Sciatic nerve (tissue), 2 donors: ENCODE data around the gene ARVCF. TPM values are rescaled to one million over a fixed set of nuclear protein-coding genes. Genes with fewer than 3 reads are reported as not detected.
A peak's percentile ranks its signal among the peaks of the same experiment; 100 is the strongest.

Experiments
- ATAC-seq: fragments of 200-7000 bp; cut with Tn5 transposase; one replicate; pipeline ENCODE4 v1.9.1; 2020; ENCODE audit warnings: mild to moderate bottlenecking, moderate library complexity
- DNase-seq: peaks from one replicate; pipeline ENCODE4 v3.0.0-alpha.2; 2020; ENCODE audit warnings: low spot score
- intact Hi-C: fragments of 100-400 bp; cut with DNase I; formaldehyde crosslinking; loops from one replicate; pipeline ENCODE4 v1.14.2; 2022
- total RNA-seq: library from RNA; stranded (reverse); fragmentation: NEBNext Ultra II Directional; extraction: Animal tissue kit (Norgen Biotek cat#: 25700); gene quantifications from one replicate; pipeline ENCODE4 v1.2.1, GENCODE V29; 2021
- donor health status: DM: no; HTN: no; CAD: no.
- donor health status: DM: no; HTN: no; CAD: no.

Gene ARVCF
- total RNA-seq, 1 donor from 2014 or later, result 59.4 TPM

DNA sequence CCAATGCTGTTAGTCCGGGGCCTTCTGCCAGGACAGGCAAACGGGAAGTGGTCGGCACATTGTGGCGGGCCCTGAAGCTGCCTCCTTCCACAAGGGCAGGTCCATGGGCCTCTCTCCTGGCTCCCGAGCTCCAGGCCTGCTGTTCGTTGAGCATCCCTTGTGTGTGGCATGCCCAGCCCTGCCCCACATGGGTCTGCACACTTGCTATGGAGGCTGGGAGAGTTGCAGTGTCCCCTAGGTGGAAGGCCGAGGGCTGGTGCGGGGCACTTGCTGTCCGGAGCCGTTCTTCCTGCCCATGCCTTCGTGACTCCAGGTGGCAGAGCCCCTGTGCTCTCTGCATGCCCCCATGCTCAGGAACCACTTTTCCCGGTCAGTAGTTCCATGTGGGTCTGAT is 37.4 kb upstream of the ARVCF start:
- intact Hi-C loops, result no loop called here

DNA sequence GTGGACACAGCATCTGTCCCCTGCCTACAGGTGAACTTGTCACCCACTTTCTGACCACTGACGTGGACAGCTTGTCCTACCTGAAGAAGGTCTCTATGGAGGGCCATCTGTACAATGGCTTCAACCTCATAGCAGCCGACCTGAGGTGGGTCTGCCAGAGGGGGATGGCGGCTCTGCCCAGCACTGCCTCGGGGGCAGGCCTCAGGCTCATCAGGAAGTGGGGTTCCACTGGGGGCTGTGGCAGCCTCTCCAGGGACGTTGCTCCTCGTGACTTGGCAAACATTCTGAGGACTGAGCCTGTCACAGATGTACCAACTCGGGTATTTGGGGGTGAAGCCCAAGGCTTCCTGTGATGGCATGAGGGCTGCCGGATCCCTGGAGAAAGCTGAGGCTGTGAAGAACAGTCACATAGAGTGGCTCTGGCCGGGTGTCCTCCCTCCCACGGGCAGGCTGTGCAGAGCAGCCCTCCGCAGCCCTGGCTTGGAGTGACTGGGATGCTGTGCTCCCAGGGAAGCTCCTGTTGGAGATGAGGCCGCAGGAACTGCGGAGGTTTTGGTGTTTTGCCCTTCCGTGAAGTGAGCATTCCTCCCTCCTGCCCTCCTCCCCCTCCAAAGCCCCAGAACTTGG is 36.9 kb upstream of the ARVCF start:
- no peak for ATAC-seq
- DNase-seq, result no peak
- intact Hi-C loops, result no loop called here

More for the DNA sequence above, 37.4 kb upstream of the ARVCF start:
- ATAC-seq, result no peak
- no peak for DNase-seq

DNA sequence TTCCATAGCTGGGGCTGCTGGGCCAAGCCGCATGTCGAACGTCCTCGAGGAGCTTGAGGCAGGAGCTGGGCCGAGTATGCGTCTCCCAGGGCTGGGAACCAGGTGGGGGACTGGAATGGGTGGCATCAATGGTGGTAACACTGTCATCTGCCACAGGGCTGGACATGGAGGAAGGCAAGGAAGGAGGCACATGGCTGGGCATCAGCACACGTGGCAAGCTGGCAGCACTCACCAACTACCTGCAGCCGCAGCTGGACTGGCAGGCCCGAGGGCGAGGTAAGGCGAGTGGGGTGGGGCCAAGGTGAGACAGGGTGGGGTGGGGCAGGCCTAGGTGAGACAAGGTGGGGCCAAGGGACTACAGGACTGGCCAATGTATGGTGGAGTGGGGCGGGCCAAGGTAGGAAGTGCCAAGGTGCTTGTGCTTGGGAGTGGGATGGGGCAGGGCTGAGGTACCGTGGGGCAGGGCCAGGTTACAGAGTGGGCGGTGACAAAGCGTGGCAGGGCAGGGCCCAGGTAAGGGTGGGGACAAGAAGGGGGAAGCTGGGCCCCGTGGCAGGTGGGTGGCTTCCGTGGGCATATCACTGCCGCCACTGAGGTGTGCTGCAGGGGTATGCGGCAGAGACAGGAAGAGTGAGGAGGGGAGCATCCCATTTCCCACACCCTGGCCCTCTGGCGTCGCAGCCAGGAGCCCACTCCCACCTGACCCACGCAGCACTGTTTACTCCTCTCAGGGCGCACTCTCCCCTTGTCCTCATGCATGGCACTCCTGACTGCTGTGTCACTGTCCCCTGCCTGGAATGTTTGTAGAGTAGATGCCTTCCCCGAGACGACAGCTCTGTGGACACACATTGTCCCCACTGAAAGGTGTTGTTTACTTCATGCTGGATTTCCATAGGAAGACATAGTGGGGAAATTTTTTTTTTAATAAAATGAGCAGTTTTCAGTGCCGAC is 36.0 kb upstream of the ARVCF start:
- intact Hi-C loops, result no loop called here
- no peak for DNase-seq
- ATAC-seq, result peak; percentile 28

DNA sequence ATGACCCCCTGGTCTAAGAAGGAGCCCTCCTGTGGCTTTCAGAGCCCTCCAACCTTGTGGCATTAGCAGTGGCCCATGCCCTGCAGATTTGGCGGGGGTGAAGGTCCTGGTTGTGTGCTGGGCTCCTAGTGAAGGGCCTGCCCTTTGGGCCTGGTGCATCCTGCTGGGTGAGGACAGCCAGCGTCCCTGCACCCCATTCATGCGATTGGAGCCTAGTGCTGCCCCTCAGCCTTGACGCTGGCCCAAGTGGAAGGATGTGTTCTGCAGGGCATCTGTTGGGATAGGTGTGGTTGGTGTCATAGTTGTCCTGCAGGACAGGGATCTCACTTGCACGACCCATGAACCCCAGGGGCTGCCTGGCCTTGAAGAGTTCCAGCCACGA is 35.3 kb upstream of the ARVCF start:
- DNase-seq (no peak), ATAC-seq (no peak)
- intact Hi-C loops, result no loop called here

DNA sequence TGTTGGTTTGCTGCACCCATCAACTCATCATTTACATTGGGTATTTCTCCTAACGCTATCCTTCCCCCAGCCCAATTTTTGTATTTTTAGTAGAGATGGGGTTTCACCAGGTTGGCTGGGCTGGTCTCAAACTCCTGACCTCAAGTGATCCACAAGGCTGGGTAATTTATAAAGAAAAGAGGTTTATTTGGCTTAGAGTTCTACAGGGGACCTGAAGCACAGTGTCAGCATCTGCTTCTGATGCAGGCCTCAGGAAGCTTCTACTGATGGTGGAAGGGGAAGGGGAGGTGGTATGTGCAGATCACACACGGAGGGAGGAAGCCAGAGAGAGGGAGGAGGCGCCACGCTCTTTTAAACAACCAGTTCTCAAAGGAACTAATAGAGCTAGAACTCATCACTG is 30.1 kb upstream of the ARVCF start:
- DNase-seq (no peak), ATAC-seq (no peak)
- intact Hi-C loops, result no loop called here

DNA sequence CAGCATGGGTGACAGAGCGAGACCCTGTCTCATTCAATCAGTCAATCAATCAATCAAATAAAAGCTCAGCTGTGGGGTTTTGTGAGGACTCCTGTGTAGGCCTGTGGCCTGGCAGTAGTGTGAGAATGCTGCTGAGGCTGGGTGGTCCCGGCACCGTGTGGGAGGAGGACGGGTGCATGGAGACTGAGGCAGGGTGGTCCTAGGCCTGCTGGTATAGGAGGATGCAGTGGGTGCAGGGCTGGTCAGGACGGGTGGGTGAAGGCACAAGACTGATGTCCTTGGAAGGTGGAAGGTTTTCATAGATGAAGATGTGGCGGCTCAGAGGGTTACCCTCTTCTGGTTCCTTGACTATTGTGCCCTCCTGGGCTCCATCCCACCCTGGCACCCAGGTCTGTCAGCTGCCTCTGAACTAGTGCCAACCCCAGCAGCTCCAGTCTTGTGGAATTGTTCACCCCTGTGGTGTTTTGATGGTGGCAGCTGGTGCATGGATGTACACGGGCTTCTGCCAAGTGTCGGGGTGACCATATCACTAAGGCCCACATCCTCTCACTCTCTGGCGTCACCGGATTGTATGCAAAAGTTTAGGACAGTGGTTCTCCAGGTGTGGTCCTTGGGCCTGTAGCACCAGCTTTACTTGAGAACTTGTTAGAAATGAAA is 28.0 kb upstream of the ARVCF start:
- ATAC-seq, result no peak
- DNase-seq, result no peak
- intact Hi-C loops, result loop anchor here (2.0 kb wide), 1 partner anchor 26 kb away; no protein-coding TSS in a partner anchor

DNA sequence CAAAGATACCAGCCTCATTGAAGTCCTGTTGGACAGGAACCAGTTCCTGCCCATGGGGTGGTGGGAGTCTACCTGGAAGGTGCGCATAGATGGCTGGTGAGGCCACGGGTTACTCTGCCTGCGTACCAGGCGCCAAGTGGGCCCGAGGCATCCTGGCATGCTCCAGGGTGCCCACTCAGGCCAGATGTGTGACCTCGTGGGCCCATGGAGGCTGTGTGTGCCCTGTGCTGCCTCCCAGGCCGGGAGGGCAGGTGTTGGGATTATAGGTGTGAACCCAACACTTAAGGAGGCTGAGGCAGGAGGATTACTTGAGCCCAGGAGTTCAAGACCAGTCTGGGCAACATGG is 27.3 kb upstream of the ARVCF start:
- intact Hi-C loops, result loop anchor here (2.0 kb wide), 1 partner anchor 25 kb away; no protein-coding TSS in a partner anchor
- DNase-seq (no peak), ATAC-seq (no peak)

DNA sequence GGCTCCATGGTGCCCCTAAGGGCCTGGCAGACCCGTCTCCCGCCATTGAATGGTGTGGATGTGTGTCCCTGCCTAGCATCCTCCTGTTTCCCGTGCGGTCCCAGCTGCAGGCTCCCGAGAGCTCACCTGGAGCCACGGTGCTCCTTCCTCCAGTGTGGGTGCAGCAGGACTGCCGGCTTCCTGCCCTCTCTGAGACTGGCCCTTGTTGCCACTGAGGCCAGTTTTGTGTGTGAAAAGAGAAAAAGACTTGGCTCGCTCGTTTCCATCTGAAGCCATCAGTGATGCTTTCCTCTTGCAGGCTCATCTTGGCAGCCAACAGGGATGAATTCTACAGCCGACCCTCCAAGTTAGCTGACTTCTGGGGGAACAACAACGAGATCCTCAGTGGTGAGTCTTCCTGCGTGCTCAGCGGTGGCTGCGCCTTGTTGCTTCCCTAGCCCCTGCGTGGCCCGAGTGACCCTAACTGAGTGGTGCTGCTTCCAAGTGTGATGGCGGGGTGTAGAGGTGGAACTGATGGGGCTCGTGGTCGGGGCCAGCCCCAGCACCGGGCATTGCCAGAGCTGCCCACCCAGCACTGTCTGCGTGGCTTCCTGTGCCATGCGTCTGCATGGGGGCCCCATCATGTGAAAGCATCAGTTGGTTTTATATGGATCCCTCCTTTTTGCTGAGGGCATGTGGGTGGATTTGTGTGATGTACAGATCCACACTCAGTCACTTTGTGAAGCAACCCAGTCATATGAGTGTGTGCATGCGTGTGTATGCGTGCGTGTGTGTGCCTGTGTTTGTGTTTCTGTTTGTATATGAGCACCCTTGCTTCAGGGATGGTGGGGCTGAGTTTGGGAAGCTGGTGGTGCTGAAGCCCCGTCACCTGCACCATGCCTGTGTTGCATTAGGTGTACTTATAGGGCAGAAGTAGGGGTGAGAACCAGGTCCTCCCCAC is 26.7 kb upstream of the ARVCF start:
- ATAC-seq, result no peak
- intact Hi-C loops, result no loop called here
- no peak for DNase-seq

DNA sequence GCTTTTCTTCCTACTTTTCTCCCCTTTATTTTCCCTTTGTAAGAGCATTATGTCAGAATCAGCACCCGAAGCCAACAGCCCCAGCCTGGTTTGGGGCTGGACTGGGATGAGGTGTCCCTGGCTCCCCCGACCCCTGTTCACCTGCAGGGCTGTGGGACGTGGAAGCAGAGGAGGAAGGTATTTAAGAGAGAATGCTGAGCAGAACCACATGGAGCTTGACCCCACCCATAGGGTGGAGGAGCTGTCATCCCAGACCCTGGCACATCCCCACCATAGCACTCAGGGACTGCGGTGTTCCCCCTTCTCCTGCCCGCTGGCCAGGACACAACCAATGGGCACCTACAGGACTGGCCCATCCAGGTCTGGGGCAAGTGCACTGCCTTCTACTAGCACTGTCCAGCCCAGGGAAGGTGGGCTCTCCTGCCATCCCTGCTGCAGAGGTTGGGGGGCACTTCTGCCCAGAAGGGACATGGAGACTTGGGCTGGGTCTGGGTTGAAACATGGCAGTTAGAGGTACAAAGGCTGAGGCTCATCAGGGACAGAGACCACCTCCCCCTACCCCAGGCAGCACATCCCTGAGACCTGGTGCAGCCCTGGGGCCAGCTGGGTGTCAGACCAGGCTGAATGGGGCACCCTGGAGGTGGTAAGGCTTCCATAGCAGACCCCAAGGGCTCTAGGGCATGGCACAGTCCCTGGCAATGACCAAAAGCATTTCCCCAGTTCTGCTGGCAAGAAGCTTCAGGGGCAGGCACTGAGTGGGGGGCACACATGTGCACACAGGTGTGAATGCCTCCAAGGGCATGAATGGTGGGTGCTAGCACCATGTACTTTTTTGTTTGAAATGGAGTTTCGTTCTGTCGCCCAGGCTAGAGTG is 23.9 kb upstream of the ARVCF start:
- intact Hi-C loops, result no loop called here
- no peak for ATAC-seq
- DNase-seq, result no peak

DNA sequence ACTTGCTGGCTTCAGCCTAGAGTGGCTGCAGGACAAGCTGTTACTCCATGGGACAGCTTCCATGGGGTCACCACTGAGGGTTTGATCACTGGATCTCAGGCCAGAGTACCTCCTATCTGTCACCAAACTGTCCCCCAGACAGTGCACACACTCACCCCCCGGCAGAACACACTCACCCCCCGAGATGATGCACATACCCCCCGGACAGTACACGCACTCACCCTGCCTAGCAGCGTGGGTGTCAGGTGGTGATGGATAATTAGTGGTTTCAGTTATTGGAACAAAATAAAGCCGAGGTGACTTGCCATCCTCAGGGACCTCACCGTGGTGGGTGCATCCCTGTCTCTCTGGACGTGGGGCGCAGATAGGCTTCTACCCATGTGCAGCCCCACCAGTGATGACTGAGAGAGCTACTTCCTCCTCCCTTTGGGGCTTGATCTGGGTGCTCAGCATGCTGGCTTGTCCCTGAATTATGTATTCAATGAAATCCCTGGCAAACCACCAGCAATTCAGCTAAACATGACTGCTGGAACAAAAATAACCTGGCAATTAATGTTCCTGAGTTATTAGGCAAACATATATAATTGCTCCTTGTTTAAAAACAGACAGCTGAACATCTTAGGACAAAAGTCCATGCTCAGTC is 23.2 kb upstream of the ARVCF start:
- intact Hi-C loops, result no loop called here
- no peak for DNase-seq
- no peak for ATAC-seq

DNA sequence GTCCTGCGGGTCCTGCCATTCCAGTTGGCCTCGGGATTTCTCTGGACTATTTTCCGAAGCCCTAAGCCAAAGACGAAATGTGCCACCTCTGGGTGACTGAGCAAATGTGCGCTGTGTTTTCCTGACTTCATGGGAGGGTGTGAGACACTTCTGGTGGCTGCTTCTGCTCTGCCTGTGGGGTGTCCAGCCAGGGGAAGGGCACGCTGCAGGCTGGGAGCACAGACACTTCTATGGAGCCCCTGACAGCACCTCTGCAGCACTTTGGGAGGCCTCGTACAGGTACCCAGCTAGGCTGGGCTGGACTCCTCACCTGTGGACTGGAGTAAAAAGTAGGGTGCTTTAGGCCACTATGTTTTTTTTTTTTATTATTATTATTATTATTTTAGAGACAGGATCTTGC is 22.0 kb upstream of the ARVCF start:
- no peak for ATAC-seq
- DNase-seq, result no peak
- intact Hi-C loops, result no loop called here

DNA sequence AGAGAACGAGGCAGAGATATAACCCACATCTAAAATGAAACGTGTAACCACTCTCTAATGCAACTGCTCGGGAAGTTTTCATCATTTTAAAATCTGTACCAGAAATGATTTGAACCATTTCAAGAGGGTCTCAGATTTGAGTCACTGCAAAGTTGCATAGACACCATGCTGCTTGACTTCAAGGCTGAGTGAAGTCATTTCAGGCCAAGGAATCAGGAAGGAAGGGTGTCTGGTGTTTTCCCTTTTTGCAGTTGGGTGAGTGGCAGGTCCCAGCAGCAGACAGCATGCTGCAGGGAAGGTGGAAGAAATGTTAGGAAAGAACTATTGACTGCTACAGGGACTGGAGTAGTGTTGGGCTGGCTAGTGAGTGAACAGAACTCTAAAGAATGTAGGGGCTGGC is 20.8 kb upstream of the ARVCF start:
- DNase-seq (no peak), ATAC-seq (no peak)
- intact Hi-C loops, result no loop called here

DNA sequence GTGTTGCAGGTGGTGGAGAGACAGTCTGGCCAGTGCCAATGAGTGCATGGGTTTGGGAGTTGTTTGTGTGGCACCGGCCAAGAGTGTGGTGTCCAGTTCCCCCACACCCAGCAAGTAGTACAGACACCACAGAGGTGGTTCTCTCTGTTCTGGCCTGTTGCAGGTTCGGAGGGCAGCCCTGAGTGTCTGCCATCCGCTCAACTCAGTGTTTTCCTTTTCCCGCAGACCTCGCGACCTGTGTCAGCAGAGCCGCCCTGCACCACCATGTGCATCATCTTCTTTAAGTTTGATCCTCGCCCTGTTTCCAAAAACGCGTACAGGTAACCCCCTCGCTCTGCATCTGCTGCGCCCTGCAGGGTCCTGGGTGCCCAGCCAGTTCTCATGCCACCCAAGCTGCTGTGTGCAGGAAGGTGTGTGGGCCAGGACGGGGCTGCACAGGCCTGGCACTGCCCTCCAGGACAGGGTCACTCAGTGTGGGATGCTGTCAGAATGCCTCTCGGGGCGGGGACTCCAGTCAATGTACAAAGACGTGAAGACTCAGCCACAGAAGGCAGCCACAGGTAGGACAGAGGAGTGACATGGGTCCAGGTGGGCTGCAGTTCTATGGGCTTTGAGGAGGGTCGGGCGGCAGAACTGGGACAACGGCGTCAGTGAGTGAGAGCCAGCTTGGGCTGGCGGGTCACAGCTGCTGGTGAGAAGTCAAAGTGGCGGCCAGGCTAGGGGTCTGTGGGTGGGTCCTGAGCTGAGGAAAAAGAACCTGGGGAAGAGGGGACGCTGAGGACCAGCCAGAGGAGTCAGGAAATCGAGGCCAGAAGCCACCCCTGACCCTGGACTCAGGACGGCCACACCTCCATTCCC is 20.1 kb upstream of the ARVCF start:
- no peak for ATAC-seq

DNA sequence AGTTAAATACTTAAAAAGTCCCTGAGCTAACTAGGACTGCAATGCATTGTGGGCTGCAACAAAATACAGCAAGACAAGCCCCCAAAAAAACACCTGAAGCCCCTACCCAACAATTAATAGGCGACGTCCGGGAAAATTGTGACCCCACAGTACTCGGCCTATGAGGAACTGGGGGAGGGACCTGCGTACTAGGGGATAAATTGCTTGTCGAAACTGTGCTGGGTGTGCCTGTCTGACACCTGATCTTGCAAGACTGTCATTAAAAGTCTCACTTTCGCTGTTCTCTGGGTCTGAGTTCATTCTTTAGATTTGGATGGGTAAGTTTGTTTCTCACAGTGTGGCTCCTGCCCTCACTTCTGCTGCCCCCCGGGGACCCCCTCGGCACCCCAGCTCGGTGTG is 19.5 kb upstream of the ARVCF start:
- no peak for ATAC-seq
- intact Hi-C loops, result no loop called here
- no peak for DNase-seq

More for the DNA sequence above, 20.1 kb upstream of the ARVCF start:
- no peak for DNase-seq
- intact Hi-C loops, result no loop called here

DNA sequence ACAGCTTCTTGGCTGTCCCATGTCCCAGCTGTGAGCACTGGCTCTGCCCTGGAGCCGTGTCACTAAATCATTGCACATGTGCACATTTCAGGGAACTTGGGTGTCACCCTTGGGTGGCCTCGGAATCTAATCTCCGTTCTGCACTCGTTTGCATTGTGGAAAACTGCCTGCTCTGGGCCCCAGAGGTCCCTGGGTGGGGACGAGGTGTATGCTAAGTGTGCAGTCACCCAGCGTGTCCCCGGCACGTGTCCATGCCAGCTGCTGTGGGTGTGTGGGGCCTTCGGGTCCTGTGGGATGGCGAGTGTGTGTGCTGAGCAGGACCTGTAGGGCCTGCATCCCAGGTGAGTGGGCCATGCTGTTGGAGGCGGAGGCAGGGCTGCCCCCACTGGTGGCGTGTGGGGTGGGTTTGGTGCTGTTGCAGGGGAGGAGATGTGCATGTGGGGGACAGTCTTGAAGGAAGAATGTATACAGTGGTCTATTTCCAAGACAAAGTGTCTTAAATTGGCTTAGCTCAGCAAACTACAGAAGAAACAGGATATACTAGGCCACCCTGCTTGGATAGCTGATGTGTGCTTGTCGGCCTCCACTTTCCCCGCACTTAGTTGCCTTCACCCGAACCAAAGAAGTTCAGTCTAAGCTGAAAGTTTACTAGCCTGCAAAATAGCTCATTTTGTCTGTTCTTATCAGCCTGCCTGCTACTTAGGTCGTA is 18.9 kb upstream of the ARVCF start:
- intact Hi-C loops, result no loop called here
- ATAC-seq (no peak), DNase-seq (no peak)

DNA sequence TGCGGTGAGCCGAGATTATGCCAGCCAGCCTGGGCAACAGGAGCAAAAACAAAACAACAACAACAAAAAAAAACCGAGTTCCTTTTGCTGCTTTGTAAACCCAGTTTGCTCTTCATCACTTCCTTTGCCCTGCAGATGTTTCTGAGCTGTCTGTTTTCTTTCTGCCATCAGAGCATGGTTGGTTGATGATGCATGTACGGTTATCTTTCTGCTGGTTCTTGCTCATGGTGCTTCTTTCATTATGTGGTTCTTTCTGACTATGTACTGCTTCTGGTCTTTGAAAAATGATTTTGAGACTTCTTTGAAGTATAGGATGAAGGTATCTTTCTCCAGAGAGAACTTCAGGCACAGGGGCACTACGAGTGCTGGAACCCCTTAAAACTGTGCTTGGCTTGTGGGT is 17.5 kb upstream of the ARVCF start:
- intact Hi-C loops, result no loop called here
- ATAC-seq, result no peak
- no peak for DNase-seq
